ENCODE results near the gene TPRKB. TPM values are rescaled to one million over a fixed set of nuclear protein-coding genes. Genes with fewer than 3 reads are reported as not detected.
"Not testable (repeated sequence)": the region's sequence is repeated elsewhere in the genome, so short reads cannot be mapped to it uniquely, and the experiment has no call there.

TPRKB gene
- total RNA-seq (2021; ENCODE audit: unreplicated experiment) (38.5 TPM), Bru-seq, nascent RNA (percentile 83 among the genes with signal in this experiment), BruChase-seq, experiment 1, labeled RNA remaining after a 2-hour chase (percentile 77 among the genes with signal in this experiment), BruChase-seq, experiment 2, labeled RNA remaining after a 6-hour chase (percentile 84 among the genes with signal in this experiment)
- polyA plus RNA-seq (2012; ENCODE audit: insufficient read length) = 24.3 TPM
- long read RNA-seq, transcript TPRKB-201 (5 exons, 748 nt) = major isoform, 21 of 68 reads
- long read RNA-seq, partial matches to known transcripts = 16 of 68 reads
- long read RNA-seq, other reads (novel, unspliced or antisense) = 20 of 68 reads

DNA sequence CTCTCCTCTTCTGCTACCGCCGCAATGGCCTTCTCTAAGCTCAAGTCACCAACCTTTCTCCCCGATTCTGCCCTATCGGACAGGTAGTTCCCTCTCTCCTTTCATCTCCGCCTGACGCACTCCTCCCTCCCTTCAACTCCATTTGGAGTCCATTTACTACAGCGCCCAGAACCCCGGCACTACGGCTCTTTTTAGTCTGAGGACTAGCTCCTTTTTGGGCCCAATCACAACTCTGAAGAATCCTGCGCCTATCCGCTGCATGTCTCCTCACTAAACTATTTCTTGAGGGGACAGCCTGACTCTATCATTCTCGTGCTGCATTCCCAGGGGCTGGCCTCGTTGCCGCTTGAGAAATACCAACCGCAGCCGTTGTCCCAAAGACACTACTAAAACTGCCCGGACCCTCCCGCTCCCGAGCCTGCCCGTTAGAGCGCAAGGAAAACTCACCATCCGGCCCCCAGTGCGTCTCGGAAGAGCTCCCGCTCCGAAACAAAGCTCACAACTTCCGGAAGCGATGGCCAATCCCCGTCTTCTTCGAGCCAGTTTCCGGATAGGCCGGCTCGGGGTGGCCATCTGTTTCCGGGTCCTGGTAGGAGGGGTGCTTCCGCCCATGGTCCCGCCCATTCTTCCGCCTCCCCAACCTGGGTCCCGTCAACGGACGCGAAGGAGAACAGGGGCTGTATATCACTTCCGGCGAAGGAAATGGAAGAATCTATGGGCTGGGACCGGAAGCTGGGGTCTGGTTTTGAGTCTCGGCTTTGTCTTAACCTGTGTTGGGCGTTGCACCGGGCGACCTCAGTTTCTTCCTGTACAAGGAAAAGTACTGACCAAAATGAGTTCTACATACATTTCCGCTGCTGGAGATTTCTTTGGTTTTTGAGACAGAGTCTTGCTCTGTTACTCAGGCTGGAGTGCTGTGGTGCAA, at the start of gene TPRKB:
Gene TPRKB (minus strand): TSS at position 491 of the 925 bp plus-strand sequence. CDS start 2,776 bp downstream, outside the sequence.
- intact Hi-C loops (cut with micrococcal nuclease; ENCODE audit: unreplicated experiment) (no loop called here), in situ Hi-C loops (cut with HindIII; ENCODE audit: low pct_unique_long_range_greater_than_20kb, low sequenced_read_pairs) (no loop called here)
- H3K27me3 ChIP-seq (ENCODE audit: control insufficient read depth, insufficient read depth, low read length) = no peaks in the 10 kb centered on the region
- ATAC-seq = peak; percentile 99
- peak within 1 kb of the TSS; percentile 90 for H3K27ac ChIP-seq (ENCODE audit: low read length)
- CTCF ChIA-PET = interaction anchor here (0.5 kb wide), 2 partner anchors 437 to 446 kb away, joined by 3 read pairs; no protein-coding TSS in a partner anchor
- POLR2A ChIA-PET = interaction anchor here (0.5 to 1.0 kb wide), 6 partner anchors 87 to 474 kb away, joined by 3 to 9 read pairs (median 4); no protein-coding TSS in a partner anchor
- H3K9me3 ChIP-seq (ENCODE audit: control insufficient read depth, insufficient read depth, low read depth, low read length) = peaks cover 6% of the 10 kb centered on the region; the same call in 1 of the 2 replicates
- H3K4me1 ChIP-seq (ENCODE audit: control insufficient read depth, insufficient read depth, low read length) = peaks cover 6% of the 10 kb centered on the region; the same call in 1 of the 2 replicates
- TF ChIP-seq POLR2AphosphoS5 (IDR thresholded peaks at IDR 0.05; ENCODE audit: low read depth, low read length) = peak; percentile 81
- TF ChIP-seq, protein P1, sequence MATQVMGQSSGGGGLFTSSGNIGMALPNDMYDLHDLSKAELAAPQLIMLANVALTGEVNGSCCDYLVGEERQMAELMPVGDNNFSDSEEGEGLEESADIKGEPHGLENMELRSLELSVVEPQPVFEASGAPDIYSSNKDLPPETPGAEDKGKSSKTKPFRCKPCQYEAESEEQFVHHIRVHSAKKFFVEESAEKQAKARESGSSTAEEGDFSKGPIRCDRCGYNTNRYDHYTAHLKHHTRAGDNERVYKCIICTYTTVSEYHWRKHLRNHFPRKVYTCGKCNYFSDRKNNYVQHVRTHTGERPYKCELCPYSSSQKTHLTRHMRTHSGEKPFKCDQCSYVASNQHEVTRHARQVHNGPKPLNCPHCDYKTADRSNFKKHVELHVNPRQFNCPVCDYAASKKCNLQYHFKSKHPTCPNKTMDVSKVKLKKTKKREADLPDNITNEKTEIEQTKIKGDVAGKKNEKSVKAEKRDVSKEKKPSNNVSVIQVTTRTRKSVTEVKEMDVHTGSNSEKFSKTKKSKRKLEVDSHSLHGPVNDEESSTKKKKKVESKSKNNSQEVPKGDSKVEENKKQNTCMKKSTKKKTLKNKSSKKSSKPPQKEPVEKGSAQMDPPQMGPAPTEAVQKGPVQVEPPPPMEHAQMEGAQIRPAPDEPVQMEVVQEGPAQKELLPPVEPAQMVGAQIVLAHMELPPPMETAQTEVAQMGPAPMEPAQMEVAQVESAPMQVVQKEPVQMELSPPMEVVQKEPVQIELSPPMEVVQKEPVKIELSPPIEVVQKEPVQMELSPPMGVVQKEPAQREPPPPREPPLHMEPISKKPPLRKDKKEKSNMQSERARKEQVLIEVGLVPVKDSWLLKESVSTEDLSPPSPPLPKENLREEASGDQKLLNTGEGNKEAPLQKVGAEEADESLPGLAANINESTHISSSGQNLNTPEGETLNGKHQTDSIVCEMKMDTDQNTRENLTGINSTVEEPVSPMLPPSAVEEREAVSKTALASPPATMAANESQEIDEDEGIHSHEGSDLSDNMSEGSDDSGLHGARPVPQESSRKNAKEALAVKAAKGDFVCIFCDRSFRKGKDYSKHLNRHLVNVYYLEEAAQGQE (IDR thresholded peaks at IDR 0.05; ENCODE audit: insufficient read depth in 1 of 2, low read depth in 2 of 2, low read length in 1 of 2) = peak in 1 of 2 experiments; percentile 13; a peak in 1 of 4 replicates
- TF ChIP-seq, protein P2, sequence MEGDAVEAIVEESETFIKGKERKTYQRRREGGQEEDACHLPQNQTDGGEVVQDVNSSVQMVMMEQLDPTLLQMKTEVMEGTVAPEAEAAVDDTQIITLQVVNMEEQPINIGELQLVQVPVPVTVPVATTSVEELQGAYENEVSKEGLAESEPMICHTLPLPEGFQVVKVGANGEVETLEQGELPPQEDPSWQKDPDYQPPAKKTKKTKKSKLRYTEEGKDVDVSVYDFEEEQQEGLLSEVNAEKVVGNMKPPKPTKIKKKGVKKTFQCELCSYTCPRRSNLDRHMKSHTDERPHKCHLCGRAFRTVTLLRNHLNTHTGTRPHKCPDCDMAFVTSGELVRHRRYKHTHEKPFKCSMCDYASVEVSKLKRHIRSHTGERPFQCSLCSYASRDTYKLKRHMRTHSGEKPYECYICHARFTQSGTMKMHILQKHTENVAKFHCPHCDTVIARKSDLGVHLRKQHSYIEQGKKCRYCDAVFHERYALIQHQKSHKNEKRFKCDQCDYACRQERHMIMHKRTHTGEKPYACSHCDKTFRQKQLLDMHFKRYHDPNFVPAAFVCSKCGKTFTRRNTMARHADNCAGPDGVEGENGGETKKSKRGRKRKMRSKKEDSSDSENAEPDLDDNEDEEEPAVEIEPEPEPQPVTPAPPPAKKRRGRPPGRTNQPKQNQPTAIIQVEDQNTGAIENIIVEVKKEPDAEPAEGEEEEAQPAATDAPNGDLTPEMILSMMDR (IDR thresholded peaks at IDR 0.05) = no peak
- peak; percentile 76; the same call in 1 of the 2 replicates for TF ChIP-seq SIN3A (IDR thresholded peaks at IDR 0.05; ENCODE audit: borderline replicate concordance, insufficient read depth, low read depth, low read length)
- no peak; the same call in 1 of the 2 replicates for TF ChIP-seq TCF7L2 (IDR thresholded peaks at IDR 0.05; ENCODE audit: low read depth, low read length)
- peak within 1 kb of the TSS; percentile 94 to 96 for H3K4me3 ChIP-seq (ENCODE audit: low read depth in 2 of 2, low read length in 2 of 2)
- DNase-seq (ENCODE audit: low read depth, low spot score) = peak; percentile 92
- no TSS peak for BruUV-seq (replicated peaks)
- H3K36me3 ChIP-seq (ENCODE audit: control insufficient read depth, insufficient read depth, low read length) = peaks cover 6% of the 10 kb centered on the region; the same call in 1 of the 2 replicates

DNA sequence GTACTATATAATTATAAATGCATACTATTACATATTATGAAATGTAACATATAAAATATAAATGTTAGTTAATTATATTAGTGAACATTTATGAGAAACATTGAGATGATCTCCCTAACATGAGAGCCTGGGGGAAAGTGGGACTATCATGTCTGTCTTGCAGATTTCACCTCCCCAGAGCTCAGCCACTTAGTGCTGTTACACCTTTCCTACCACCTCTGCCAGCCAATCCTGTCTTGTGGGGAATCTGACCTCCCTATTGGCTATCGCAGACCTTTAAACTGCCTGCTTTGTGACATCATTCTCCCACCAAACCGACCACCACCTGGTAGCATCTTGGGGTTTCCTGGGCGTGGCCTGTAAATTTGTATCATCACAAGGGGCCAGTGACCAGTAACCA, 46.7 kb upstream of the TPRKB start, which contains the start of gene C2orf78:
Gene C2orf78 (plus strand): TSS at position 301 of the 400 bp plus-strand sequence. CDS start 127 bp downstream, outside the sequence.
- CTCF ChIA-PET; H3K27me3 ChIP-seq (ENCODE audit: control insufficient read depth, insufficient read depth, low read length); H3K36me3 ChIP-seq (ENCODE audit: control insufficient read depth, insufficient read depth, low read length); in situ Hi-C loops (cut with HindIII; ENCODE audit: low pct_unique_long_range_greater_than_20kb, low sequenced_read_pairs); BruUV-seq (replicated peaks); POLR2A ChIA-PET; H3K4me1 ChIP-seq (ENCODE audit: control insufficient read depth, insufficient read depth, low read length); intact Hi-C loops (cut with micrococcal nuclease; ENCODE audit: unreplicated experiment); ATAC-seq; H3K9me3 ChIP-seq (ENCODE audit: control insufficient read depth, insufficient read depth, low read depth, low read length); DNase-seq (ENCODE audit: low read depth, low spot score): not testable (repeated sequence)
- Histone ChIP-seq H3K27ac (ENCODE audit: low read length) (peak within 1 kb of the TSS; percentile 82), H3K4me3 (ENCODE audit: low read depth in 2 of 2, low read length in 2 of 2) (peak within 1 kb of the TSS; percentile 14 to 45; a peak in 3 of 4 replicates)

DNA sequence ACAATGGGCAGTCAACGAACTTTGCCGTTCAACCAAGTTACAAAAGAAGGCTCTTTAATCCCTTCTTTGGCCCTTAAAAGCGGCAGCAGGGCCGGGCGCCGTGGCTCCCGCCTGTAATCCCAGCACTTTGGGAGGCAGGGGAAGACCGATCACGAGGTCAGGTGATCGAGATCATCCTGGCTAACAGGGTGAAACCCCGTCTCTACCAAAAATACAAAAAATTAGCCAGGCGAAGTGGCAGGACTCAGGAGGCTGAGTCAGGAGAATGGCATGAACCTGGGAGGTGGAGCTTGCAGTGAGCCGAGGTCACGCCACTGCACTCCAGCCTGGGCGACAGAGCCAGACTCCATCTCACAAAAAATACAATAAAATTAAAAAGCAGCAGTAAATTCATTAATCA, 46.3 kb upstream of the TPRKB start:
- ATAC-seq (peak; percentile 46; the same call in 1 of the 2 replicates), DNase-seq (ENCODE audit: low read depth, low spot score) (peak; percentile 25)
- peak overlapping the region; percentile 82 for H3K27ac ChIP-seq (ENCODE audit: low read length)
- CTCF ChIA-PET; in situ Hi-C loops (cut with HindIII; ENCODE audit: low pct_unique_long_range_greater_than_20kb, low sequenced_read_pairs); POLR2A ChIA-PET; BruUV-seq (replicated peaks); H3K27me3 ChIP-seq (ENCODE audit: control insufficient read depth, insufficient read depth, low read length); H3K36me3 ChIP-seq (ENCODE audit: control insufficient read depth, insufficient read depth, low read length); H3K9me3 ChIP-seq (ENCODE audit: control insufficient read depth, insufficient read depth, low read depth, low read length); H3K4me1 ChIP-seq (ENCODE audit: control insufficient read depth, insufficient read depth, low read length); intact Hi-C loops (cut with micrococcal nuclease; ENCODE audit: unreplicated experiment): not testable (repeated sequence)
- H3K4me3 ChIP-seq (ENCODE audit: low read depth in 2 of 2, low read length in 2 of 2) = peak overlapping the region; percentile 14 to 45; a peak in 3 of 4 replicates

All from Panc1 (cell line).